SKM-1 (cell line): ENCODE measurements around the gene SLC39A6.
"Not testable (repeated sequence)": the region's sequence is repeated elsewhere in the genome, so short reads cannot be mapped to it uniquely, and the experiment has no call there.

Experiments used
- DNase-seq: peaks from one replicate; lab custom pipeline; 2025; ENCODE audit not compliant: unreplicated experiment; lab: John Stamatoyannopoulos, UW

The SLC39A6 gene

DNA sequence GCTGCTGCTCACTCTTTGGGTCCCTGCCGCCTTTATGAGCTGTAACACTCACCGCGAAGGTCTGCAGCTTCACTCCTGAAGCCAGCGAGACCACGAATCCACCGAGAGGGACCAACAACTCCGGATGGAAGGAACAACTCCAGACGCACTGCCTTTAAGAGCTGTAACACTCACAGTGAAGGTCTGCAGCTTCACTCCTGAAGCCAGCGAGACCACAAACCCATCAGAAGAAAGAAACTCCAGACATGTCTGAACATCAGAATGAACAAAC lies 64.4 kb downstream of the SLC39A6 start:
- DNase-seq: not testable (repeated sequence)

DNA sequence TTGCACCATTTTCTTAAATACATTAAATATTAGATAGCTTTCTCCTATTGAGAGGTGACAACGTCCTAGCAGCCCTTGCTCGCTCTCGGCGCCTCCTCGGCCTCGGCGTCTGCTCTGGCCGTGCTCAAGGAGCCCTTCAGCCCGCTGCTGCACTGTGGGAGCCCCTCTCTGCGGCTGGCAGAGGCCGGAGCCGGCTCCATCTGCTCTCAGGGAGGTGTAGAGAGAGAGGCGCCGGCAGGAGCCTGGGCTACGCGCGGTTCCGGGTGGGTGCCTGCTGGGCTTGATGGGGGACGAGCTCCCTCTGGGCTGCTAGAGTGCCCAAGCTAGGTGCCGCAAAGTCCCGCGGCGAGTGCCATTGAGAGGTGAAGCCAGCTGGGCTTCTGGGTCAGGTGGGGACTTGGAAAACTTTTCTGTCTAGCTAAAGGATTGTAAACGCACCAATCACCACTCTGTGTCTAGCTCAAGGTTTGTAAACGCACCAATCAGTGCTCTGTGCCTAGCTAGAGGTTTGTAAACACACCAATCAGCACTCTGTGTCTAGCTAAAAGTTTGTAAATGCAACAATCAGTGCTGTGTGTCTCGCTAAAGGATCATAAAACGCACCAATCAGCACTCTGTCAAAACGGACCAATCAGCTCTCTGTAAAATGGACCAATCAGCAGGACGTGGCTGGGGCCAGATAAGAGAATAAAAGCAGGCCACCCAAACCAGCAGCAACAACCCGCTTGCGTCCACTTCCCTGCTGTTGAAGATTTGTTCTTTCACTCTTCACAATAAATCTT lies 64.9 kb downstream of the SLC39A6 start:
- DNase-seq: no peak

DNA sequence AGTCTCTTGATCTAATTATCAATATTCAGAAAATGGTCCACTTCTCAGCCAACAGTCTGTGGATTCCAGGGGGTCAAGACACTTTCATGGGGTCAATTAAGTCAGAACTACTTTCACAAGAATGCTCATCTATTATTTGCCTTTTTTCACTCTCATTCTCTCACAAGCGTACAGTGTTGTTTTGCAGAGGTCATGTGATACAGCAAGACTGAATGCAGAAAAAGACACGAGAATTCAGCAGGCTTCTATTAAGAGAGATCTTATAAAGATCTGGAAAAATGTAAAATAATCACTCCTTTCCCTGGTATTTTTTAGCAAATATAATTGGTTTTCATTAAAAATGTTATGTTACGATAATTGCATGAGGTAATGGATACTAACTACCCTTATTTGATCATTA lies 70.5 kb downstream of the SLC39A6 start:
- DNase-seq: no peak
